ENCODE measurements around the gene AUTS2. TPM values are rescaled to one million over a fixed set of nuclear protein-coding genes. Genes with fewer than 3 reads are reported as not detected.

The AUTS2 gene
- polyA plus RNA-seq, 3 donors, result 0.08 to 0.35 TPM; not detected in 1

DNA sequence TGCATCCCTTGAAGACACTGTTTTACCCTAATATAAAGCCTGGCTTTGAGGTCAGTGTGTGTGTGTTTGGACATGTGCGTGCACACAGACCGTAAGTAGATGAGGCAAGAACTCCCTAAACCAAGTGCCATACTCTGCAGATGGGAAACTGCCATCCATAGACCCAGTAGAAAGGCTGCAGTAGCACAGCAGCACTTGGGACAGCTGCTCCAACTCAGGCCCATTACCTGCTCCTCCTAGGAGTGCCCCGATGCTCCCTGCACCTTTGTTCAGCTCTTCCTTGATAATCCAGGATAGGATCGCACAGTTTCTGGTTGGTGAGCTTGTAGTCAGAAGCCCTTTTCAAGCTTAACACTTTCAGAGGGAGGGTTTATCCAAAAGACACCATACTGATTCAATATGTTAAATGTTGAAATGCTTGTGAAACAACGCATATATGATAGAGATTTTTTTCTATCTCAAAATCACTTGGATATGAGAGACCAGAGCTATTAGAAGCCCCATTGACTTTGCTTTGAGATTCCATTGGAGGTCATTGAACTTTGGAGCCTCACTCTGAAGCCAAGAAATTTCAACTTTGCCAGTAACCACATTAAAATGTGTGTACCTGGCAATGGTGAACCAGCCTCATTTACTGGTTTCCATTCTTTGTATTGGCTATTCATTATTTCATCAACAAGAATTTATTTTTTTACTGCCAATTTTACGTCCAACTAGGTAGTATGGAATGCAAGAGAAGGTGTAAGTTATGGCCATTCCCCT is 776.7 kb downstream of the AUTS2 start:
- Histone ChIP-seq H3K4me1 (ENCODE audit: control insufficient read depth in 1 of 2, insufficient read depth in 2 of 2, low read length in 2 of 2) (no peaks in the 10 kb centered on the region), H3K27me3 (ENCODE audit: control insufficient read depth in 2 of 2, insufficient read depth in 2 of 2, low read length in 2 of 2) (no peaks in the 10 kb centered on the region), H3K27ac (ENCODE audit: low read depth in 1 of 2, low read length in 2 of 2) (no peak overlapping the region), H3K9ac (ENCODE audit: insufficient read depth, low read length, poor library complexity, severe bottlenecking) (no peak overlapping the region), H3K36me3 (replicated peaks in 1 of 2; ENCODE audit: control insufficient read depth in 1 of 2, insufficient read depth in 2 of 2, low read length in 2 of 2) (no peaks in the 10 kb centered on the region), H3K79me2 (ENCODE audit: insufficient read depth, low read length) (no peaks in the 10 kb centered on the region), H3K4me2 (replicated peaks; ENCODE audit: extremely low read depth, low read length, poor library complexity, severe bottlenecking) (no peak overlapping the region), H2AFZ (ENCODE audit: insufficient read depth, low read depth, low read length, poor library complexity, severe bottlenecking) (no peak overlapping the region), H3K4me3 (replicated peaks in 1 of 3; ENCODE audit: low read depth in 2 of 3, low read length in 3 of 3) (no peak overlapping the region), H4K20me1 (ENCODE audit: insufficient read depth, low read length) (no peaks in the 10 kb centered on the region), H3K9me3 (replicated peaks in 1 of 2; ENCODE audit: control insufficient read depth in 1 of 2, insufficient read depth in 1 of 2, low read length in 2 of 2) (no peaks in the 10 kb centered on the region)
- no peak for DNase-seq
- H3K27me3 Mint-ChIP-seq (ENCODE audit: low read depth in 3 of 3), result no peaks in the 10 kb centered on the region
- intact Hi-C loops (cut with micrococcal nuclease), result no loop called here
- no peak overlapping the region for H3K4me3 Mint-ChIP-seq
- peaks cover 0 to 4% (median 2%) of the 10 kb centered on the region in 7 donors for H3K9me3 Mint-ChIP-seq
- H3K4me1 Mint-ChIP-seq, result no peaks in the 10 kb centered on the region
- H3K36me3 Mint-ChIP-seq, result no peaks in the 10 kb centered on the region
- H3K27ac Mint-ChIP-seq, result no peak overlapping the region
- TF ChIP-seq CTCF (IDR thresholded peaks at IDR 0.05), result no peak
- WGBS (ENCODE audit: insufficient coverage), result 100% methylated on average over 1 of the region's 6 CpGs

- H3K36me3 Mint-ChIP-seq, result no peaks in the 10 kb centered on the region
- H3K27me3 Mint-ChIP-seq (ENCODE audit: low read depth in 3 of 3), result no peaks in the 10 kb centered on the region
Observed at GRCh38 chr7:70376561-70377031, 778.3 kb downstream of the AUTS2 start.

More at GRCh38 chr7:70376561-70377031, 778.3 kb downstream of the AUTS2 start:
- Mint-ChIP-seq H3K4me1 (no peaks in the 10 kb centered on the region), H3K4me3 (no peak overlapping the region), H3K9me3 (peaks cover 0 to 4% (median 2%) of the 10 kb centered on the region in 7 donors), H3K27ac (no peak overlapping the region)
- Histone ChIP-seq H3K27ac (ENCODE audit: low read depth in 1 of 2, low read length in 2 of 2) (no peak overlapping the region), H3K27me3 (ENCODE audit: control insufficient read depth in 2 of 2, insufficient read depth in 2 of 2, low read length in 2 of 2) (no peaks in the 10 kb centered on the region), H3K36me3 (replicated peaks in 1 of 2; ENCODE audit: control insufficient read depth in 1 of 2, insufficient read depth in 2 of 2, low read length in 2 of 2) (no peaks in the 10 kb centered on the region), H3K4me2 (replicated peaks; ENCODE audit: extremely low read depth, low read length, poor library complexity, severe bottlenecking) (no peak overlapping the region), H3K79me2 (ENCODE audit: insufficient read depth, low read length) (no peaks in the 10 kb centered on the region), H3K4me1 (ENCODE audit: control insufficient read depth in 1 of 2, insufficient read depth in 2 of 2, low read length in 2 of 2) (no peaks in the 10 kb centered on the region), H3K4me3 (replicated peaks in 1 of 3; ENCODE audit: low read depth in 2 of 3, low read length in 3 of 3) (no peak overlapping the region), H4K20me1 (ENCODE audit: insufficient read depth, low read length) (no peaks in the 10 kb centered on the region), H2AFZ (ENCODE audit: insufficient read depth, low read depth, low read length, poor library complexity, severe bottlenecking) (no peak overlapping the region), H3K9me3 (replicated peaks in 1 of 2; ENCODE audit: control insufficient read depth in 1 of 2, insufficient read depth in 1 of 2, low read length in 2 of 2) (no peaks in the 10 kb centered on the region), H3K9ac (ENCODE audit: insufficient read depth, low read length, poor library complexity, severe bottlenecking) (no peak overlapping the region)
- TF ChIP-seq CTCF (IDR thresholded peaks at IDR 0.05), result no peak
- intact Hi-C loops (cut with micrococcal nuclease), result no loop called here
- no peak for DNase-seq
- WGBS (ENCODE audit: insufficient coverage), result 93% methylated on average over 2 of the region's 4 CpGs

All from CD14-positive monocyte (primary cell).